T-helper 1 cell treated with Interleukin-12 subunit alpha and Interleukin-12 subunit beta and Interleukin-4 antibody, amounts not matched to agents 30 ng/mL and 1 ng/mL, for 36 hours (primary cell): Measurements from ENCODE around the gene SNX8. TPM values are rescaled to one million over a fixed set of nuclear protein-coding genes. Genes with fewer than 3 reads are reported as not detected.
"Not testable (repeated sequence)": the region's sequence is repeated elsewhere in the genome, so short reads cannot be mapped to it uniquely, and the experiment has no call there.

Experiments
- intact Hi-C: fragments of 100-400 bp; cut with micrococcal nuclease; formaldehyde crosslinking; loops from one replicate; pipeline ENCODE4 v1.15.1; 2024
- total RNA-seq: library from RNA; stranded (reverse); gene quantifications from 2 replicates; pipeline ENCODE4 v1.2.3, GENCODE V29; 2022

The SNX8 gene
- total RNA-seq, 1 donor from 2014 or later = 35.5 TPM

- intact Hi-C loops = no loop called here
Observed at GRCh38 chr7:2331707-2332106, 17.5 kb upstream of the SNX8 start.

GRCh38 chr7:2330493-2330892 lies 16.3 kb upstream of the SNX8 start:
- intact Hi-C loops = no loop called here

GRCh38 chr7:2326951-2327350 lies 12.7 kb upstream of the SNX8 start:
- intact Hi-C loops = no loop called here

GRCh38 chr7:2325162-2325561 lies 10.9 kb upstream of the SNX8 start:
- intact Hi-C loops = no loop called here

GRCh38 chr7:2321020-2321419 lies 6.8 kb upstream of the SNX8 start:
- intact Hi-C loops = no loop called here

- intact Hi-C loops = no loop called here
Observed at GRCh38 chr7:2317556-2318293, 3.5 kb upstream of the SNX8 start.

- intact Hi-C loops = no loop called here
Observed at GRCh38 chr7:2316578-2316977, 2.3 kb upstream of the SNX8 start.

GRCh38 chr7:2315787-2316186 lies 1.5 kb upstream of the SNX8 start:
- intact Hi-C loops = loop anchor here (2.0 kb wide), 2 partner anchors 737 to 745 kb away; partner anchors contain the start of gene PSMG3

GRCh38 chr7:2314956-2315530 lies 802 bp upstream of the SNX8 start:
- intact Hi-C loops = loop anchor here (1.0 to 5.0 kb wide), 11 partner anchors 33 to 1273 kb away; partner anchors contain the start of genes CHST12, EIF3B, GPR146 and MAD1L1

- intact Hi-C loops = loop anchor here (1.0 to 5.0 kb wide), 11 partner anchors 35 to 1271 kb away; partner anchors contain the start of genes CHST12, EIF3B, GPR146 and MAD1L1
Observed at GRCh38 chr7:2313450-2314208, 612 bp downstream of the SNX8 start.

GRCh38 chr7:2312267-2312929 lies 1.8 kb downstream of the SNX8 start:
- intact Hi-C loops = loop anchor here (5.0 kb wide), 2 partner anchors 370 to 1270 kb away; partner anchors contain the start of gene GPR146

GRCh38 chr7:2309889-2310331 lies 4.3 kb downstream of the SNX8 start:
- intact Hi-C loops = loop anchor here (5.0 kb wide), 2 partner anchors 368 to 1268 kb away; partner anchors contain the start of gene GPR146

GRCh38 chr7:2307690-2308107 lies 6.5 kb downstream of the SNX8 start:
- intact Hi-C loops = no loop called here

GRCh38 chr7:2306688-2307087 lies 7.6 kb downstream of the SNX8 start:
- intact Hi-C loops = no loop called here

- intact Hi-C loops = not testable (repeated sequence)
Observed at GRCh38 chr7:2305258-2305657, 9.0 kb downstream of the SNX8 start.

- intact Hi-C loops = loop anchor here (5.0 kb wide), 1 partner anchor 531 kb away; no protein-coding TSS in a partner anchor
Observed at GRCh38 chr7:2303520-2303919, 10.7 kb downstream of the SNX8 start.

- intact Hi-C loops = loop anchor here (5.0 kb wide), 1 partner anchor 531 kb away; no protein-coding TSS in a partner anchor
Observed at GRCh38 chr7:2302743-2303397, 11.4 kb downstream of the SNX8 start.

GRCh38 chr7:2301511-2301863 lies 12.8 kb downstream of the SNX8 start:
- intact Hi-C loops = loop anchor here (5.0 kb wide), 1 partner anchor 529 kb away; no protein-coding TSS in a partner anchor

GRCh38 chr7:2299870-2300512 lies 14.2 kb downstream of the SNX8 start:
- intact Hi-C loops = loop anchor here (5.0 kb wide), 1 partner anchor 528 kb away; no protein-coding TSS in a partner anchor
